ENCODE data around the gene NCK2. TPM values are rescaled to one million over a fixed set of nuclear protein-coding genes. Genes with fewer than 3 reads are reported as not detected.
A peak's percentile ranks its signal among the peaks of the same experiment; 100 is the strongest.

The NCK2 gene
- total and polyA plus RNA-seq, 9 of the 15 experiments (the other 6 are each of a cell fraction or from before 2014, with no cell fraction given), result 0.90 to 27.9 (median 15.9) TPM

GRCh38 chr2:105786231-105787230, 41.8 kb downstream of the NCK2 start (continued):
- TF ChIP-seq NR2C1 (IDR thresholded peaks at IDR 0.05), result no peak
- no peak for TF ChIP-seq NR2C1 (tag; IDR thresholded peaks at IDR 0.05)
- TF ChIP-seq ZFX (CRISPR knock-in tag; IDR thresholded peaks at IDR 0.05), result no peak
- no peak for TF ChIP-seq SAFB2 (IDR thresholded peaks at IDR 0.05; ENCODE audit: borderline replicate concordance, low read depth, low read length, severe bottlenecking)
- no peak for TF ChIP-seq ZNF232 (CRISPR knock-in tag; IDR thresholded peaks at IDR 0.05)
- no peak for TF ChIP-seq KLF6 (CRISPR knock-in tag; IDR thresholded peaks at IDR 0.05; ENCODE audit: borderline replicate concordance)
- TF ChIP-seq PKNOX1 (IDR thresholded peaks at IDR 0.05), result no peak
- TF ChIP-seq E4F1 (CRISPR knock-in tag; IDR thresholded peaks at IDR 0.05; ENCODE audit: borderline replicate concordance), result no peak
- TF ChIP-seq HMG20B (CRISPR knock-in tag; IDR thresholded peaks at IDR 0.05), result no peak
- TF ChIP-seq FOXA3 (CRISPR knock-in tag; conservative IDR thresholded peaks at IDR 0.05 in 1 of 2, IDR thresholded peaks at IDR 0.05 in 1 of 2), result no peak
- no peak; the same call in 1 of the 2 replicates for TF ChIP-seq RNF2 (IDR thresholded peaks at IDR 0.05)
- no peak for TF ChIP-seq EP400 (IDR thresholded peaks at IDR 0.05)
- no peak for TF ChIP-seq ZNF766 (CRISPR knock-in tag; conservative IDR thresholded peaks at IDR 0.05)
- no peak for TF ChIP-seq ARID3B (CRISPR knock-in tag; IDR thresholded peaks at IDR 0.05; ENCODE audit: borderline replicate concordance)
- no peak for TF ChIP-seq SMARCB1 (IDR thresholded peaks at IDR 0.05; ENCODE audit: insufficient read length, low read depth)
- 0 out of 2 replicates have a peak, but pooled peaks have one; percentile 13 for TF ChIP-seq MYC (IDR thresholded peaks at IDR 0.05; ENCODE audit: low read depth, low read length)
- TF ChIP-seq MYC (CRISPR knock-in tag; IDR thresholded peaks at IDR 0.05; ENCODE audit: borderline replicate concordance, low read depth), result no peak
- TF ChIP-seq ZNF592 (IDR thresholded peaks at IDR 0.05), result peak; percentile 40; the same call in 1 of the 2 replicates

Data from K562 (cell line).